Skeletal muscle tissue (tissue), 4 donors: ENCODE data around the gene NLRX1. TPM values are rescaled to one million over a fixed set of nuclear protein-coding genes. Genes with fewer than 3 reads are reported as not detected.
"Not testable (repeated sequence)": the region's sequence is repeated elsewhere in the genome, so short reads cannot be mapped to it uniquely, and the experiment has no call there.

Experiments used
- H3K27ac ChIP-seq: one replicate; pipeline ENCODE4 v1.7.0; 2013; ENCODE audit warnings: mild to moderate bottlenecking, low read depth, low read length, inconsistent platforms
- H3K27me3 ChIP-seq, 3 donors: one replicate each; pipeline ENCODE4 v1.7.0; 2013; ENCODE audit warnings: low read length in 3 of 3; ENCODE audit not compliant: control insufficient read depth in 3 of 3, insufficient read depth in 3 of 3
- H3K36me3 ChIP-seq, 3 donors: one replicate each; pipeline ENCODE4 v1.7.0; 2013; ENCODE audit warnings: low read length in 3 of 3; ENCODE audit not compliant: control insufficient read depth in 3 of 3, insufficient read depth in 3 of 3
- H3K4me1 ChIP-seq, 3 donors: one replicate each; pipeline ENCODE4 v1.7.0; 2013; ENCODE audit warnings: low read length in 3 of 3, mild to moderate bottlenecking in 3 of 3; ENCODE audit not compliant: control insufficient read depth in 3 of 3, insufficient read depth in 3 of 3
- H3K4me3 ChIP-seq, 3 donors: one replicate each; pipeline ENCODE4 v1.7.0; 2013; ENCODE audit warnings: low read length in 3 of 3
- H3K9ac ChIP-seq, 3 donors: one replicate each; pipeline ENCODE4 v1.7.0; 2013; ENCODE audit warnings: low read length in 3 of 3, mild to moderate bottlenecking in 3 of 3, moderate library complexity in 2 of 3, low read depth in 1 of 3
- H3K9me3 ChIP-seq, 3 donors: one replicate each; pipeline ENCODE4 v1.7.0; 2013; ENCODE audit warnings: low read length in 3 of 3; ENCODE audit not compliant: control insufficient read depth in 3 of 3
- total RNA-seq: library from RNA; depleted of rRNA; stranded (reverse); fragments of >200 nt; gene quantifications from one replicate; pipeline ENCODE4 v1.2.3, GENCODE V29; 2014
- donor health status: Osteomylitis.

NLRX1 gene
- total RNA-seq, 1 donor from 2014 or later, result 17.2 TPM

DNA sequence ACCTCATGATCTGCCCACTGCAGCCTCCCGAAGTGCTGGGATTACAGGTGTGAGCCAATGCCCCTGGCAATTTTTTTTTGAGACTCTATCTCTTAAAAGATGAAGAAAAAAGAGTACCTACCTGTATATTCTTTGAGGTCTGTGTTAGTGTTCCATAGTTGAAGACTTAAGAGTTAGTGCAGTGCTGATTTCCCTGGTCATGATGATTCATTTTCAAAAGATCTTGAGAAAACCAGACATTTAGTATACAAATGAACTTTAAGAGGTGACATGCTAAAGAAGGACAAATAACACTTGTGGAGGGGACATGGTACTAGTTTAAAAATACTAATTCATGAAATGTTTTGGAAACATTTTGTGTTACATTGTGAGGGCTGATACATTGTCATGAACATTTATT lies 55.3 kb downstream of the NLRX1 start:
- H3K4me3 ChIP-seq, result no peak overlapping the region
- no peak overlapping the region for H3K9ac ChIP-seq
- H3K27me3 ChIP-seq, result no peaks in the 10 kb centered on the region
- no peaks in the 10 kb centered on the region for H3K4me1 ChIP-seq
- H3K9me3 ChIP-seq, result no peaks in the 10 kb centered on the region
- no peak overlapping the region for H3K27ac ChIP-seq
- no peaks in the 10 kb centered on the region for H3K36me3 ChIP-seq

DNA sequence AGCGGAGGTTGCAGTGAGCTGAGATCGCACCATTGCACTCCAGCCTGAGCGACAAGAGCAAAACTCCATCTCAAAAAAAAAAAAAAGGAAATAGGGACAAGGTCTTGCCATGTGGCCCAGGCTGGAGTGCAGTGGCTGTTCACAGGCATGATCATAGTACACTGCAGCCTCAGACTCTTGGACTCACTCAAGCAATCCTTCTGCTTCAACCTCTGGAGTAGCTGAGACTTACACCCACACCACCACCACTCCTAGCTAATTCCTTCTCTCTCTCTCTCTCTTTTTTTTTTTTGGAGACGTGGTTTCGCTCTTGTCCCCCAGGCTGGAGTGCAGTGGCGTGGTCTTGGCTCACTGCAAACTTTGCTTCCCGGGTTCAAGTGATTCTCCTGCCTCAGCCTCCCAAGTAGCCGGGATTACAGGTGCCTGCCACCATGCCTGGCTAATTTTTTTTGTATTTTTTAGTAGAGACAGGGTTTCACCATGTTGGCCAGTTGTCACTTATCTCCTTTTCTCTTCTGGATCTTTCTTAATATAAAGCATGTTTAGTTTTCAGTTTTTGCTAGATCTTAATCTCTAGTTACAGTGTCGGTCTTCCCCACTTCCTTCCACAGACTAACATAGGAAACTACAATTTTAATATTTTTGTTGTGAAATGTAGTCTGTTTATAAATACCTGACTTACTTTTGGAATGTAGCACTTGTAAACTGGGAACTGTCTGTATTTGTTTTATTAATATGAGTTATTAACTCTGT lies 60.2 kb downstream of the NLRX1 start:
- H3K36me3 ChIP-seq, result peaks cover 2 to 11% (median 3%) of the 10 kb centered on the region in 3 donors
- H3K27ac ChIP-seq, H3K4me3 ChIP-seq, H3K4me1 ChIP-seq, H3K9me3 ChIP-seq, H3K9ac ChIP-seq, H3K27me3 ChIP-seq: not testable (repeated sequence)

DNA sequence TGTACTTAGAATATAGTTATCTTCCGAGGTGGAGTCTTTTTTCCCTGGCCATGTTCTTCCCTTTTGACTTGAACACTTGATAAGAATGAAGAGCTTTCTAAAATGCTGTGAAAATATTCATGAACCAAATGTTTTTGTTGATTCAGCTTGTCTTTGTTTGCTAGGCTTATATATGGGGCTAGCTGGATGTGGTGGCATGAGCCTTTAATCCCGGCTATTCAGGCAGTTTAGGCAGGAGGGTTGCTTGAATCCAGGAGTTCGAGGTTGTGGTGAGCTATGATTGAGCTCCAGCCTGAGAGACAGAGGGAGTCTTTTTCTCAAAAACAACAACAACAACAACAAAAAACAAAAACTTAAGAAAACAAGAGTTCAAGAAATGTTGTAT lies 60.8 kb downstream of the NLRX1 start:
- no peak overlapping the region for H3K4me3 ChIP-seq
- H3K27me3 ChIP-seq, result no peaks in the 10 kb centered on the region
- H3K9me3 ChIP-seq, result no peaks in the 10 kb centered on the region
- H3K27ac ChIP-seq, result no peak overlapping the region
- H3K4me1 ChIP-seq, result no peaks in the 10 kb centered on the region
- peaks cover 3 to 12% (median 3%) of the 10 kb centered on the region in 3 donors for H3K36me3 ChIP-seq
- H3K9ac ChIP-seq, result no peak overlapping the region

DNA sequence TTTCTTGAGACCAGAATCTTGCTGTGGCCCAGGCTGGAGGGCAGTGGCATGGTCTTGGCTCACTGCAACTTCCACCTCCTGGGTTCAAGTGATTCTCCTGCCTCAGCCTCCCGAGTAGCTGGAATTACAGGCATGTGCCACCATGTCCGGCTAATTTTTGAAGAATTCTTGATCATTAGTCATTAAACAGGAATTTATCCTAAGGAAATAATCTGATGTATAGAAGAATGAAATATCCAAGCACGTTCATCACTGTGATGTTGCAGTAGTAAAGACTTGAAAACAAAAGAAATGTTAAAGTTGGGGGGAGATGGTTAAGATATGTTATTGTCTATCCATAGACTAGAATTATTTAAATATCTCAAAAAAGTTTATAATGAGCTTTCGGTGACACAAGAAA lies 61.2 kb downstream of the NLRX1 start:
- Histone ChIP-seq H3K9ac (no peak overlapping the region), H3K4me1 (no peaks in the 10 kb centered on the region), H3K27me3 (no peaks in the 10 kb centered on the region), H3K27ac (no peak overlapping the region), H3K4me3 (no peak overlapping the region), H3K36me3 (peaks cover 3 to 12% (median 3%) of the 10 kb centered on the region in 3 donors), H3K9me3 (no peaks in the 10 kb centered on the region)

Other genes with a start within 250 kb of the NLRX1 start
- 24.0 TPM for gene BCL9L, start 242.8 kb upstream of the NLRX1 start, total RNA-seq
- not detected for gene UPK2, start 212.4 kb upstream of the NLRX1 start, total RNA-seq
- not detected for gene FOXR1, start 197.0 kb upstream of the NLRX1 start, total RNA-seq
- 8.4 TPM for gene CENATAC, start 170.6 kb upstream of the NLRX1 start, total RNA-seq
- 1,590 TPM for gene RPS25, start 150.4 kb upstream of the NLRX1 start, total RNA-seq
- gene TRAPPC4, start 150.0 kb upstream of the NLRX1 start, total RNA-seq, result 39.1 TPM
- 6.8 TPM for gene SLC37A4, start 137.8 kb upstream of the NLRX1 start, total RNA-seq
- 23.0 TPM for gene HYOU1, start 111.5 kb upstream of the NLRX1 start, total RNA-seq
- 21.4 TPM for gene VPS11, start 100.9 kb upstream of the NLRX1 start, total RNA-seq
- 6.8 TPM for gene HMBS, start 83.8 kb upstream of the NLRX1 start, total RNA-seq
- gene DPAGT1, start 66.9 kb upstream of the NLRX1 start, total RNA-seq, result 8.4 TPM
- gene C2CD2L, start 61.4 kb upstream of the NLRX1 start, total RNA-seq, result 2.1 TPM
- gene HINFP, start 47.1 kb upstream of the NLRX1 start, total RNA-seq, result 18.3 TPM
- gene ABCG4, start 19.7 kb upstream of the NLRX1 start, total RNA-seq, result under 0.01 TPM
- under 0.01 TPM for gene NHERF4, start 16.8 kb downstream of the NLRX1 start, total RNA-seq
- 9.9 TPM for gene CBL, start 37.6 kb downstream of the NLRX1 start, total RNA-seq
- 120 TPM for gene MCAM, start 148.4 kb downstream of the NLRX1 start, total RNA-seq
- gene RNF26, start 165.8 kb downstream of the NLRX1 start, total RNA-seq, result 2.1 TPM
- 17.2 TPM for gene C1QTNF5, start 172.2 kb downstream of the NLRX1 start, total RNA-seq
- not detected for gene MFRP, start 178.0 kb downstream of the NLRX1 start, total RNA-seq
- gene USP2, start 213.0 kb downstream of the NLRX1 start, total RNA-seq, result 8.9 TPM